Superior temporal gyrus (tissue), 1 donor: ENCODE measurements around the gene TSPEAR.

ENCODE experiments used
- DNase-seq: peaks from one replicate; pipeline ENCODE4 v3.0.0-alpha.2; 2016; ENCODE audit errors: extremely low spot score

The TSPEAR gene

GRCh38 chr21:44711327-44712202 lies at the start of gene TSPEAR:
Gene TSPEAR, minus strand, starts transcription at chr21:44711572. Its CDS starts 58 bp downstream, at chr21:44711514.
- DNase-seq, result no peak

- no peak for DNase-seq
These were observed 49.0 kb upstream of the TSPEAR start for GRCh38 chr21:44760376-44760775.

- no peak for DNase-seq
These were observed 48.4 kb upstream of the TSPEAR start for GRCh38 chr21:44759628-44760285.

GRCh38 chr21:44758781-44759627 lies 47.6 kb upstream of the TSPEAR start:
- DNase-seq, result no peak

- no peak for DNase-seq
These were observed 46.8 kb upstream of the TSPEAR start for GRCh38 chr21:44758141-44758561.

GRCh38 chr21:44757731-44758130 lies 46.4 kb upstream of the TSPEAR start:
- no peak for DNase-seq

GRCh38 chr21:44756423-44757185 lies 45.2 kb upstream of the TSPEAR start:
- DNase-seq, result no peak

GRCh38 chr21:44755227-44755626 lies 43.9 kb upstream of the TSPEAR start:
- no peak for DNase-seq

GRCh38 chr21:44753357-44753756 lies 42.0 kb upstream of the TSPEAR start:
- DNase-seq, result no peak

- DNase-seq, result no peak
These were observed 41.4 kb upstream of the TSPEAR start for GRCh38 chr21:44752671-44753235.

GRCh38 chr21:44751799-44752636 lies 40.6 kb upstream of the TSPEAR start:
- no peak for DNase-seq

- DNase-seq, result no peak
These were observed 39.9 kb upstream of the TSPEAR start for GRCh38 chr21:44751186-44751798.

GRCh38 chr21:44750675-44751025 lies 39.3 kb upstream of the TSPEAR start:
- no peak for DNase-seq

GRCh38 chr21:44749759-44750674 lies 38.6 kb upstream of the TSPEAR start:
- DNase-seq, result no peak

GRCh38 chr21:44749116-44749758 lies 37.9 kb upstream of the TSPEAR start:
- DNase-seq, result no peak

- DNase-seq, result no peak
These were observed 37.2 kb upstream of the TSPEAR start for GRCh38 chr21:44748621-44749020.

- no peak for DNase-seq
These were observed 31.2 kb upstream of the TSPEAR start for GRCh38 chr21:44742418-44743153.
